Upper lobe of left lung (tissue), 6 donors: ENCODE measurements around the gene MAP7D2. TPM values are rescaled to one million over a fixed set of nuclear protein-coding genes. Genes with fewer than 3 reads are reported as not detected.

Experiments
- ATAC-seq, 2 donors: fragments of 200-7000 bp; cut with Tn5 transposase; one replicate each; pipeline ENCODE4 v1.9.1; 2022; ENCODE audit warnings: mild to moderate bottlenecking in 2 of 2, moderate library complexity in 2 of 2; ENCODE audit not compliant: low FRiP score in 2 of 2
- DNase-seq, 2 donors: peaks; one replicate each; pipeline ENCODE4 v3.0.0-alpha.2; 2019 to 2020
- H3K27ac ChIP-seq, 4 donors: fragments of 200-600 bp; sonication (generic); one replicate each; pipeline ENCODE4 v1.5.1; 2016 to 2019
- H3K27me3 ChIP-seq, 4 donors: fragments of 200-600 bp; sonication (generic); one replicate each; pipeline ENCODE4 v1.5.1; 2017 to 2019
- H3K36me3 ChIP-seq, 4 donors: fragments of 200-600 bp; sonication (generic); one replicate each; pipeline ENCODE4 v1.5.1; 2016 to 2019
- H3K4me1 ChIP-seq, 4 donors: fragments of 200-600 bp; sonication (generic); one replicate each; pipeline ENCODE4 v1.5.1; 2018 to 2019
- H3K4me3 ChIP-seq, 4 donors: fragments of 200-600 bp; sonication (generic); one replicate each; pipeline ENCODE4 v1.5.1; 2017 to 2019; ENCODE audit warnings: mild to moderate bottlenecking in 2 of 4, moderate library complexity in 1 of 4
- H3K9me3 ChIP-seq, 4 donors: fragments of 200-600 bp; sonication (generic); one replicate each; pipeline ENCODE4 v1.5.1; 2018 to 2019
- EP300 ChIP-seq, 4 donors: sonication (generic); formaldehyde crosslinking; IDR thresholded peaks; one replicate each; pipeline ENCODE4 v1.5.1; 2017; ENCODE audit warnings: antibody characterized with exemption in 4 of 4, control low read depth in 2 of 4
- POLR2A ChIP-seq, 4 donors: fragments of 450-650 bp; IDR thresholded peaks; one replicate each; pipeline ENCODE4 v1.5.1; 2016 to 2017; ENCODE audit warnings: antibody characterized with exemption in 4 of 4, mild to moderate bottlenecking in 2 of 4
- POLR2AphosphoS5 ChIP-seq, 2 donors: sonication (generic); formaldehyde crosslinking; IDR thresholded peaks; one replicate each; pipeline ENCODE4 v1.5.1; 2017; ENCODE audit warnings: antibody characterized with exemption in 2 of 2
- WGBS, 2 donors: methylation state at CpG; one replicate each; pipeline ENCODE4 v1.1.5; 2017 to 2018; 5-methylcytosine and 5-hydroxymethylcytosine counted together
- total RNA-seq, 6 donors: library from RNA; depleted of rRNA in 4 of 6; stranded (reverse); fragments of >200 nt in 4 of 6; gene quantifications; one replicate each; pipeline versions ENCODE4 v1.1.0 to v1.2.1, GENCODE V29; 2016 to 2021
- TF ChIP-seq, protein P1 (sequence below), 6 experiments: fragments of 450-650 bp in 4 of 6; fragments of 200-600 bp in 2 of 6; sonication (generic) in 2 of 6; IDR thresholded peaks; one replicate each; pipeline ENCODE4 v1.5.1; 2016 to 2019; ENCODE audit warnings: antibody characterized with exemption in 6 of 6
- donor health status: DM: no; HTN: no; CAD: no; lungs with moderate emphysema.
- donor health status: DM: no; HTN: yes; CAD: no; lungs with severe emphysema.

The MAP7D2 gene
- total RNA-seq, 6 donors from 2014 or later = under 0.01 to 13.4 (median 0.51) TPM

DNA sequence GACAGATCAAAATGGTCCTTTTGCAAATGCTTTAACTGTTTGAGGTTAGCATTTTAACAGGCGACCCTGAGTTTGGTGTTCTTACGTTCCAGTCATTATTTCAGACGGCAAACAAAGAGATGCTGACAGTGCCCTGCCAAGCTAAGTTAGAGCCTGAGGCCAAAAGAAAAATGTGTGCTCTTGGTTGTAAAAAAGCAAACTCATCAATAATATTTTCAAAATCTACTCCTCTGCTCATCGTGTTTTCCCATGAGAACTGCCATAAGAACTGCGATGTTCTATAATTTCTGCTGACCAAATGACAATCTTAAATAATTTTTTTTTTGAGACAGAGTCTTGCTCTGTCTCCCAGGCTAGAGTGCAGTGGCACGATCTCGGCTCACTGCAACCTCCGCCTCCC is 63.2 kb downstream of the MAP7D2 start:
- TF ChIP-seq POLR2A (IDR thresholded peaks at IDR 0.05) (no peak), EP300 (IDR thresholded peaks at IDR 0.05) (no peak), POLR2AphosphoS5 (IDR thresholded peaks at IDR 0.05) (no peak)
- TF ChIP-seq, protein P1, sequence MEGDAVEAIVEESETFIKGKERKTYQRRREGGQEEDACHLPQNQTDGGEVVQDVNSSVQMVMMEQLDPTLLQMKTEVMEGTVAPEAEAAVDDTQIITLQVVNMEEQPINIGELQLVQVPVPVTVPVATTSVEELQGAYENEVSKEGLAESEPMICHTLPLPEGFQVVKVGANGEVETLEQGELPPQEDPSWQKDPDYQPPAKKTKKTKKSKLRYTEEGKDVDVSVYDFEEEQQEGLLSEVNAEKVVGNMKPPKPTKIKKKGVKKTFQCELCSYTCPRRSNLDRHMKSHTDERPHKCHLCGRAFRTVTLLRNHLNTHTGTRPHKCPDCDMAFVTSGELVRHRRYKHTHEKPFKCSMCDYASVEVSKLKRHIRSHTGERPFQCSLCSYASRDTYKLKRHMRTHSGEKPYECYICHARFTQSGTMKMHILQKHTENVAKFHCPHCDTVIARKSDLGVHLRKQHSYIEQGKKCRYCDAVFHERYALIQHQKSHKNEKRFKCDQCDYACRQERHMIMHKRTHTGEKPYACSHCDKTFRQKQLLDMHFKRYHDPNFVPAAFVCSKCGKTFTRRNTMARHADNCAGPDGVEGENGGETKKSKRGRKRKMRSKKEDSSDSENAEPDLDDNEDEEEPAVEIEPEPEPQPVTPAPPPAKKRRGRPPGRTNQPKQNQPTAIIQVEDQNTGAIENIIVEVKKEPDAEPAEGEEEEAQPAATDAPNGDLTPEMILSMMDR (IDR thresholded peaks at IDR 0.05) = no peak
- Histone ChIP-seq H3K9me3 (no peaks in the 10 kb centered on the region), H3K27me3 (no peaks in the 10 kb centered on the region), H3K4me3 (no peak overlapping the region), H3K4me1 (no peaks in the 10 kb centered on the region), H3K36me3 (no peaks in the 10 kb centered on the region), H3K27ac (no peak overlapping the region)
- DNase-seq (no peak), ATAC-seq (no peak)
- WGBS, 2 donors = 89 to 90% methylated on average over 8 of the region's 8 CpGs

DNA sequence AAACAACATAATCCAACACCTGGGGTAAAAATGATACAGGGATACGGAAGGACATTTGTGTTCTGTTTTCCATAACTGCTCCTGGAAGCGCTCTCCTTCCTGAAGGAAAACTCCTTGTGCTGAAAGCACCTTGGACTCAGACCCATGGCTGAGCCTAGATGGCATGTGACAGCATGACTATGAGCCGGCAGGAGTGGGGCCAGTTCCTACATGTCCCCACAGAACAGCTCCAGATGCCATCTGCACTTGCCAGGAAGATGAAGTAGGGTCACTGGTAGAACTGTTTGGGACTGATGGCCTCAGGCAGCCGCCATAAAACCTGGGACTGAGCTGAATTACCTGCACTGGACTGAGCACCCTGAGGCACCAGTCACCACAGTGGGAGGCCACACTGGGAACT is 69.8 kb downstream of the MAP7D2 start:
- no peak overlapping the region for H3K27ac ChIP-seq
- TF ChIP-seq EP300 (IDR thresholded peaks at IDR 0.05) = no peak
- no peak for TF ChIP-seq POLR2AphosphoS5 (IDR thresholded peaks at IDR 0.05)
- H3K27me3 ChIP-seq = no peaks in the 10 kb centered on the region
- ATAC-seq (no peak), DNase-seq (no peak)
- H3K9me3 ChIP-seq = no peaks in the 10 kb centered on the region
- H3K36me3 ChIP-seq = no peaks in the 10 kb centered on the region
- no peak overlapping the region for H3K4me3 ChIP-seq
- no peaks in the 10 kb centered on the region for H3K4me1 ChIP-seq
- 76 to 100% methylated on average over 2 to 4 of the region's 4 CpGs for WGBS, 2 donors

DNA sequence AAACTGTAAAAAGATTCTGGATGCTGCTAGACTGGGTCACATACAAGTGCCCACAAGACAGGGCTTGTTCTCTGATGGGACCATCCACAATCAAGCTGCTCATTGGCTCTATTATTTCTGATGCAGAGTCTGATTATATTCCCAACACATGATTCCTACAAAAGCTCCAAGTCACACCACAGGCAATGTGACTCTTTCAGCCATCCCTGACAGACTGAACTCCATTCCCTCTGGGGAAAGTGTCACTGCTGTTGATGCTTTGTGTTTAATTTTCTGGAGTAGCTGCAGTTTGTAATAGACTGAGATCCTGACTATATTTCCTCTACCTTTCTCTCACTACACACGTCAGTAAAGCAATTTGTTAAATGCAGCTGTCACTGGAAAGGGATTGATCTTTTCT is 70.5 kb downstream of the MAP7D2 start:
- Histone ChIP-seq H3K36me3 (no peaks in the 10 kb centered on the region), H3K9me3 (no peaks in the 10 kb centered on the region), H3K27me3 (no peaks in the 10 kb centered on the region), H3K4me3 (no peak overlapping the region), H3K4me1 (no peaks in the 10 kb centered on the region), H3K27ac (no peak overlapping the region)
- no peak for DNase-seq
- 62 to 67% methylated on average over 1 of the region's 1 CpG for WGBS, 2 donors
- ATAC-seq = no peak
- TF ChIP-seq EP300 (IDR thresholded peaks at IDR 0.05) (no peak), POLR2AphosphoS5 (IDR thresholded peaks at IDR 0.05) (no peak), POLR2A (IDR thresholded peaks at IDR 0.05) (no peak)
- TF ChIP-seq, protein P1 (IDR thresholded peaks at IDR 0.05) = no peak

DNA sequence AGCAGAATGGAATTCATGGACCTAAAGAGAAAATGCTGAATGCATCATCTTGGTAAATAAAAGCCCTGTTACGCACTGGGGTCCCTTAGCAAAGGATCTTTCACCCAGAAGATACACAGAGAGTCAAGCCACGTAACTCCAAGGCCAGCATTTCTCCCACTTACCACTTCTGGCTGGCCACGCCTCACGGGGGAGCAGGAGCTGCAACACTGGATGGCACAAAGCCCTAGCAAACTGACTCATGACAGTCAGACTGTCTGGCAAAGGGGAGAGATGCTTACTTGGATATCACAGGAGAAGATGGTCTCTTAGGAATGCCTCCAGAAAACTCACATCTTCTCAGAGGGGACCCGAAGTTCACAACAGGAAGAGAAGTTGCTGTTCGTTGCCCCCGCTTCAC is 74.5 kb downstream of the MAP7D2 start:
- Histone ChIP-seq H3K27me3 (no peaks in the 10 kb centered on the region), H3K9me3 (no peaks in the 10 kb centered on the region), H3K4me3 (no peak overlapping the region), H3K27ac (no peak overlapping the region), H3K36me3 (no peaks in the 10 kb centered on the region), H3K4me1 (no peaks in the 10 kb centered on the region)
- TF ChIP-seq POLR2A (IDR thresholded peaks at IDR 0.05) = no peak
- TF ChIP-seq EP300 (IDR thresholded peaks at IDR 0.05) = no peak
- no peak for TF ChIP-seq POLR2AphosphoS5 (IDR thresholded peaks at IDR 0.05)
- TF ChIP-seq, protein P1 (IDR thresholded peaks at IDR 0.05) = no peak
- ATAC-seq (no peak), DNase-seq (no peak)
- 83 to 92% methylated on average over 2 to 7 of the region's 7 CpGs for WGBS, 2 donors

DNA sequence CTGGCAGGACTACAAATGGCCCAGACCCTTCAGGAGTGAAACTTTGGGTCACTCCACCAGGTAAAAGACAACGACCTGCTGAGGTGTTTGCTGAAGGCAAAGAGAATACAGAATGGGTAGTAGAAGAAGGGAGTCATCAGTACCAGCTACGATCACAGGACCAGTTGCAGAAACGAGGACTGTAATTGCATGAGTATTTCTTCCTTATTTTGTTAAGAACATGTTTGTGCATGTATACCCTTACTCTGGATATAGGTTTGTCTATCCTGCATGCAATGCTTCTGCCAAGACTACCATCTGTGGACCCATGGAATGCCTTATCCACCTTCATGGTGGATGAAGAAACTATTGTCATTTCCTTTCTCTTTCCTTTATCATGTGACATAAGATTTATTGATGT is 77.7 kb downstream of the MAP7D2 start:
- WGBS, 2 donors = 69 to 87% methylated on average over 3 of the region's 3 CpGs
- no peak overlapping the region for H3K27ac ChIP-seq
- H3K27me3 ChIP-seq = no peaks in the 10 kb centered on the region
- ATAC-seq (no peak), DNase-seq (no peak)
- TF ChIP-seq POLR2AphosphoS5 (IDR thresholded peaks at IDR 0.05) = no peak
- TF ChIP-seq, protein P1 (IDR thresholded peaks at IDR 0.05) = no peak
- TF ChIP-seq EP300 (IDR thresholded peaks at IDR 0.05) = no peak
- no peak for TF ChIP-seq POLR2A (IDR thresholded peaks at IDR 0.05)
- no peaks in the 10 kb centered on the region for H3K36me3 ChIP-seq
- H3K4me1 ChIP-seq = no peaks in the 10 kb centered on the region
- H3K4me3 ChIP-seq = no peak overlapping the region
- H3K9me3 ChIP-seq = no peaks in the 10 kb centered on the region
